ENCODE results near the gene PDE3A. TPM values are rescaled to one million over a fixed set of nuclear protein-coding genes. Genes with fewer than 3 reads are reported as not detected.

PDE3A gene
- total and polyA plus RNA-seq, 2 of the 4 experiments (the other 2 are of a cell fraction) = 0.09 to 0.18 TPM

DNA sequence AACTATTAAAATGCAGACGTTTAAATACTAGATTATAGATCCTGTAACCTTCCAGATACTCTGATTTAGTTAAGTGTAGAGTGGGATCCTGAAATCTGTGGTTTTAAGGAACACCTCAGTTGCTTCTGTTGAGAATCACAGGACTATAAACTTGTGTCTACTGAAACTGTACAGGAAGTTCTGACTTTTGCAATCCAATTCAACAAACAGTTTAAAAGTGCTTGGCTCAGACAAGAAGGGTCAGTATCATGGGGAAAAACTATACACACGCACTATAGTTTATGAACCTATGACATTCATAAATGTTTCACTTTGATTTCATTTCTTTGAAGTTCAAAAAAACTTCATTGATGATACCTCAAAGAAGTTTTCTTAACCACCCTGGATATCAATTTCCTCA is 13.8 kb downstream of the PDE3A start:
- Histone ChIP-seq H2BK15ac (ENCODE audit: low read depth, low read length) (no peak overlapping the region), H3K9ac (ENCODE audit: low read depth, low read length) (no peak overlapping the region), H3K4me1 (ENCODE audit: control insufficient read depth, insufficient read depth, low read length) (no peaks in the 10 kb centered on the region), H3K79me1 (ENCODE audit: low read depth in 1 of 2, low read length in 2 of 2) (0 out of 4 replicates have a peak, but pooled peaks cover 0 to 2% of the 10 kb centered on the region in 2 experiments), H3K14ac (replicated peaks; ENCODE audit: low read depth, low read length) (no peak overlapping the region), H4K20me1 (ENCODE audit: insufficient read depth, low read length) (no peaks in the 10 kb centered on the region), H2BK5ac (ENCODE audit: low read depth, low read length, poor library complexity, severe bottlenecking) (no peak overlapping the region), H3K27ac (ENCODE audit: insufficient read depth, low read length) (no peak overlapping the region), H3K9me1 (ENCODE audit: insufficient read depth, low read length) (no peaks in the 10 kb centered on the region), H3K23ac (ENCODE audit: low read depth, low read length) (no peak overlapping the region), H3K4me3 (ENCODE audit: insufficient read depth, low read depth, low read length) (no peak overlapping the region), H2AFZ (replicated peaks; ENCODE audit: low read length, poor library complexity) (no peak overlapping the region), H3K36me3 (ENCODE audit: control insufficient read depth, insufficient read depth, low read length) (no peaks in the 10 kb centered on the region), H4K91ac (ENCODE audit: insufficient read depth, low read depth, low read length) (no peak overlapping the region), H2AK9ac (replicated peaks; ENCODE audit: low read depth, low read length, poor library complexity) (no peak overlapping the region), H4K8ac (ENCODE audit: low read depth in 2 of 2, low read length in 2 of 2) (no peak overlapping the region), H3K9me3 (ENCODE audit: control insufficient read depth, insufficient read depth, low read length) (0 out of 2 replicates have a peak, but pooled peaks cover 2% of the 10 kb centered on the region), H3K4ac (ENCODE audit: low read depth, low read length) (no peak overlapping the region), H3K18ac (ENCODE audit: low read depth, low read length) (no peak overlapping the region), H2BK20ac (ENCODE audit: low read depth, low read length) (no peak overlapping the region), H3K56ac (ENCODE audit: extremely low read depth, insufficient read depth, low read length) (no peak overlapping the region), H4K5ac (ENCODE audit: low read depth, low read length) (no peak overlapping the region), H3K27me3 (ENCODE audit: control insufficient read depth, insufficient read depth, low read length) (no peaks in the 10 kb centered on the region), H2AK5ac (ENCODE audit: low read depth, low read length) (no peak overlapping the region), H3K4me2 (ENCODE audit: low read depth, low read length) (no peak overlapping the region), H2BK120ac (ENCODE audit: low read depth, low read length) (no peak overlapping the region)
- ATAC-seq (ENCODE audit: low read depth) (no peak), DNase-seq (no peak)
- CTCF ChIA-PET = no interaction called here
- dilution Hi-C loops (cut with HindIII; ENCODE audit: low sequenced_read_pairs, unreplicated experiment) = no loop called here
- intact Hi-C loops (cut with micrococcal nuclease) = no loop called here
- no CpG with 5 or more reads among the region's 2 CpGs for WGBS, 2 experiments (ENCODE audit: extremely low coverage in 2 of 2, insufficient read length in 1 of 2)
- in situ Hi-C loops (cut with MboI; ENCODE audit: low sequenced_read_pairs) = no loop called here
- TF ChIP-seq SMC3 (IDR thresholded peaks at IDR 0.05; ENCODE audit: low read depth, low read length) (no peak), POLR2A (IDR thresholded peaks at IDR 0.05; ENCODE audit: low read depth, low read length) (no peak), FOS (IDR thresholded peaks at IDR 0.05; ENCODE audit: low read depth, low read length) (no peak), RCOR1 (IDR thresholded peaks at IDR 0.05; ENCODE audit: insufficient replicate concordance, low read length) (no peak), NFE2L2 (IDR thresholded peaks at IDR 0.05; ENCODE audit: low read depth, low read length) (no peak), MXI1 (IDR thresholded peaks at IDR 0.05; ENCODE audit: borderline replicate concordance, low read depth, low read length) (no peak), RFX5 (IDR thresholded peaks at IDR 0.05; ENCODE audit: low read depth, low read length) (no peak)
- TF ChIP-seq, protein P1, sequence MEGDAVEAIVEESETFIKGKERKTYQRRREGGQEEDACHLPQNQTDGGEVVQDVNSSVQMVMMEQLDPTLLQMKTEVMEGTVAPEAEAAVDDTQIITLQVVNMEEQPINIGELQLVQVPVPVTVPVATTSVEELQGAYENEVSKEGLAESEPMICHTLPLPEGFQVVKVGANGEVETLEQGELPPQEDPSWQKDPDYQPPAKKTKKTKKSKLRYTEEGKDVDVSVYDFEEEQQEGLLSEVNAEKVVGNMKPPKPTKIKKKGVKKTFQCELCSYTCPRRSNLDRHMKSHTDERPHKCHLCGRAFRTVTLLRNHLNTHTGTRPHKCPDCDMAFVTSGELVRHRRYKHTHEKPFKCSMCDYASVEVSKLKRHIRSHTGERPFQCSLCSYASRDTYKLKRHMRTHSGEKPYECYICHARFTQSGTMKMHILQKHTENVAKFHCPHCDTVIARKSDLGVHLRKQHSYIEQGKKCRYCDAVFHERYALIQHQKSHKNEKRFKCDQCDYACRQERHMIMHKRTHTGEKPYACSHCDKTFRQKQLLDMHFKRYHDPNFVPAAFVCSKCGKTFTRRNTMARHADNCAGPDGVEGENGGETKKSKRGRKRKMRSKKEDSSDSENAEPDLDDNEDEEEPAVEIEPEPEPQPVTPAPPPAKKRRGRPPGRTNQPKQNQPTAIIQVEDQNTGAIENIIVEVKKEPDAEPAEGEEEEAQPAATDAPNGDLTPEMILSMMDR (conservative IDR thresholded peaks at IDR 0.05; ENCODE audit: low read depth, low read length) = no peak
- POLR2A ChIA-PET (ENCODE audit: unreplicated experiment) = no interaction called here
- no TSS peak for BruUV-seq (replicated peaks)

Measured in IMR-90 (cell line).